ENCODE data around the gene LRRC32.

Gene LRRC32

DNA sequence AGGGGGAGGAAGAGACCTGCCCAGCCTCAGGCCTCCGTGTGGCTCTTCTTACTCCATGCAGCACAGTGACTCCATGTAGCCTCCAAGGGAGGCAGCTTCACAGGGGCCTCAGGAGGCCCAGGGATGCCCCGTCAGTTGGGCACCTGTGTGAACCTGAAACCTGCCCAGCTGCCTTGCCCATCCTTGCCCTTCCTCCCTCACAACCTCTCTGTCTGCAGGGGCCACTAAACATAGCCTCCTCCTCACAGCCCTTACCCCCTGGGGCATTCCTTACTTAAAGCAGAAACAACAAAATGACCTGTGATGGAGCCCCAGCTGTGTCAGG, 7.1 kb downstream of the LRRC32 start:
- no peaks in the 10 kb centered on the region for H3K36me3 ChIP-seq (ENCODE audit: insufficient read depth, low read length)
- no peaks in the 10 kb centered on the region for H3K79me2 ChIP-seq (ENCODE audit: insufficient read depth, low read length)
- TF ChIP-seq, protein P1, sequence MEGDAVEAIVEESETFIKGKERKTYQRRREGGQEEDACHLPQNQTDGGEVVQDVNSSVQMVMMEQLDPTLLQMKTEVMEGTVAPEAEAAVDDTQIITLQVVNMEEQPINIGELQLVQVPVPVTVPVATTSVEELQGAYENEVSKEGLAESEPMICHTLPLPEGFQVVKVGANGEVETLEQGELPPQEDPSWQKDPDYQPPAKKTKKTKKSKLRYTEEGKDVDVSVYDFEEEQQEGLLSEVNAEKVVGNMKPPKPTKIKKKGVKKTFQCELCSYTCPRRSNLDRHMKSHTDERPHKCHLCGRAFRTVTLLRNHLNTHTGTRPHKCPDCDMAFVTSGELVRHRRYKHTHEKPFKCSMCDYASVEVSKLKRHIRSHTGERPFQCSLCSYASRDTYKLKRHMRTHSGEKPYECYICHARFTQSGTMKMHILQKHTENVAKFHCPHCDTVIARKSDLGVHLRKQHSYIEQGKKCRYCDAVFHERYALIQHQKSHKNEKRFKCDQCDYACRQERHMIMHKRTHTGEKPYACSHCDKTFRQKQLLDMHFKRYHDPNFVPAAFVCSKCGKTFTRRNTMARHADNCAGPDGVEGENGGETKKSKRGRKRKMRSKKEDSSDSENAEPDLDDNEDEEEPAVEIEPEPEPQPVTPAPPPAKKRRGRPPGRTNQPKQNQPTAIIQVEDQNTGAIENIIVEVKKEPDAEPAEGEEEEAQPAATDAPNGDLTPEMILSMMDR (conservative IDR thresholded peaks at IDR 0.05; ENCODE audit: low read length) = no peak
- TF ChIP-seq EZH2phosphoT487 (IDR thresholded peaks at IDR 0.05; ENCODE audit: borderline replicate concordance) = no peak
- H3K4me3 ChIP-seq (ENCODE audit: low read length, poor library complexity, severe bottlenecking) = no peak overlapping the region
- H3K9me3 ChIP-seq (ENCODE audit: insufficient read depth, low read depth, low read length) = no peaks in the 10 kb centered on the region
- H3K4me2 ChIP-seq (ENCODE audit: low read depth, low read length, poor library complexity, severe bottlenecking) = no peak overlapping the region
- H3K9ac ChIP-seq (ENCODE audit: low read depth, low read length, poor library complexity, severe bottlenecking) = no peak overlapping the region
- H4K20me1 ChIP-seq (ENCODE audit: insufficient read depth, low read length, poor library complexity, severe bottlenecking) = no peaks in the 10 kb centered on the region
- no peaks in the 10 kb centered on the region for H3F3A ChIP-seq (ENCODE audit: low read depth)
- no peaks in the 10 kb centered on the region for H3K9me2 ChIP-seq (replicated peaks; ENCODE audit: low read depth, low read length)
- H3K4me1 ChIP-seq (ENCODE audit: insufficient read depth, low read length, poor library complexity, severe bottlenecking) = peaks cover 9% of the 10 kb centered on the region
- no peak overlapping the region for H2AFZ ChIP-seq (ENCODE audit: low read length)
- no peaks in the 10 kb centered on the region for H3K27me3 ChIP-seq (ENCODE audit: insufficient read depth, low read length, poor library complexity, severe bottlenecking)

DNA sequence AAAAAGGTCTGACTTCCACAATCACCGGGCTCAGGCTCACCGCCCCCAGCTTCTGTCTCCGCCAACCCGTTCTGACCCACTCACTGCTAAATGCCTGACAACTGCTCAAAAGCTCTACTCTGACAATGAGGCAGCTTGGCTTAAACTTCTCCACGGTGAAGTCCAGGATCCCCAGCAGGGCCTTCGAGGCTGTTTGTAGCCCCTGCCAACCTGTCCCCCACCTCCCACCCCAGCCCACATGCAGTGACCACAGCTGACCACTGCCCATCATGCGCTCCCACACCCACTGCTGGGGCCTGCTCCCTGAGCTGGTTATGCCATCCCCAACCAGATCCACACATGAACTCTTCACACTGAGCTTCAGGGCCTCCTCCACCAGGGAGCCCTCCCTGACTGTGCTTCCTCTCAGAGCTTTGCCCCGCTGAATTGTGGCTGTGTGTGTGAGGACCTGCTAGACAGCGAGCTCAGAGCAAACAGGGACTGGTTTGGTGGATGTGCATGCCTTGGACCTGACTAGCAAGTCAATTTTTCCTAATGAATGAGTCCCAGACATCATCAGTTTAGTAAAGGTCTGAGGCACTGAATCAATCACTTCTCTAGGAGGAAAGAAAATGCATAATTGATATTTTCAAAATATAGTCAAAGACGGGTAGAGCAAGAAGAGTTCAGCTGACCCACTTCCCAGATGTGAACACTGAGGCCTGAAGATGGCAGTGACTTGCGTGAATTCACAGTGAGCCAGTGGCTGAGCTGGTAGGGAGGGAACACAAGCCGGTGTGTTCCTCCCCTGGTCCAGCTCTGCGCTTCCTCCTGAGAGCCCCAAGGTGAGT, 7.7 kb downstream of the LRRC32 start:
- no peaks in the 10 kb centered on the region for H3K36me3 ChIP-seq (ENCODE audit: insufficient read depth, low read length)
- H3K4me1 ChIP-seq (ENCODE audit: insufficient read depth, low read length, poor library complexity, severe bottlenecking) = peaks cover 13% of the 10 kb centered on the region
- no peaks in the 10 kb centered on the region for H3K27me3 ChIP-seq (ENCODE audit: insufficient read depth, low read length, poor library complexity, severe bottlenecking)
- H3K4me3 ChIP-seq (ENCODE audit: low read length, poor library complexity, severe bottlenecking) = no peak overlapping the region
- no peaks in the 10 kb centered on the region for H3K79me2 ChIP-seq (ENCODE audit: insufficient read depth, low read length)
- H2AFZ ChIP-seq (ENCODE audit: low read length) = no peak overlapping the region
- no peak overlapping the region for H3K4me2 ChIP-seq (ENCODE audit: low read depth, low read length, poor library complexity, severe bottlenecking)
- no peak overlapping the region for H3K9ac ChIP-seq (ENCODE audit: low read depth, low read length, poor library complexity, severe bottlenecking)
- H3K9me2 ChIP-seq (replicated peaks; ENCODE audit: low read depth, low read length) = no peaks in the 10 kb centered on the region
- no peaks in the 10 kb centered on the region for H3K9me3 ChIP-seq (ENCODE audit: insufficient read depth, low read depth, low read length)
- no peaks in the 10 kb centered on the region for H4K20me1 ChIP-seq (ENCODE audit: insufficient read depth, low read length, poor library complexity, severe bottlenecking)
- TF ChIP-seq EZH2phosphoT487 (IDR thresholded peaks at IDR 0.05; ENCODE audit: borderline replicate concordance) = no peak
- TF ChIP-seq, protein P1 (conservative IDR thresholded peaks at IDR 0.05; ENCODE audit: low read length) = no peak
- no peaks in the 10 kb centered on the region for H3F3A ChIP-seq (ENCODE audit: low read depth)

DNA sequence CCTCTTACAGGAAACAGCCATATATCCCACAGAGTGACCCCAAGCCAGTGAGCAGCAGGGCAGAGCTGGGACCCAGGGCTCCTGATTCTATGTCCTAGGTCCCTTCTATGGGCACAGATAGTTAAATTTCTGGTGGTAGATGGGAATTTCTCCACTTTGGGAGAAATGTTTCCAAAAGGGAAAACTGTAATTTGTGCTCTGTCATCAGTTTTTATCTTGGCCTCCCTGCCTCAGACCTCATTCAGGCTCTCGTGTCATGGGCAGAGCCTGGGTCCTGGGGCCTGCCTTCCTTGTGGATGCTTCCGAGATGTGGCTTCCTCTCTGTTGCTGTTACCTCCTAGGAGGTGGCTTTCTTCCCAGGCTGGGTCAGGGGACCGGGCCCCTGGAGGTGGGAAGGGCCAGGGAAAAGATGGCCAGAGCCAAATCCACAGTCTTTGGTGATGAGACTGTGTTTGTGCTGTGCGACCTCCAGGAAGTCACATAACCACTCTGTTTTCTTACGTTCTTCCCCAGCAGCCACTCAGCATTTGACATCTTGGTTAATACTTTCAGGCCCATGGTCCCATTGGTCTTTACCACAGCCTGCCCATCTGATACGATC, 8.6 kb downstream of the LRRC32 start:
- Histone ChIP-seq H3K4me3 (ENCODE audit: low read length, poor library complexity, severe bottlenecking) (no peak overlapping the region), H3K79me2 (ENCODE audit: insufficient read depth, low read length) (no peaks in the 10 kb centered on the region), H3K9ac (ENCODE audit: low read depth, low read length, poor library complexity, severe bottlenecking) (no peak overlapping the region), H3K4me1 (ENCODE audit: insufficient read depth, low read length, poor library complexity, severe bottlenecking) (peaks cover 14% of the 10 kb centered on the region), H4K20me1 (ENCODE audit: insufficient read depth, low read length, poor library complexity, severe bottlenecking) (no peaks in the 10 kb centered on the region), H3K4me2 (ENCODE audit: low read depth, low read length, poor library complexity, severe bottlenecking) (no peak overlapping the region), H3K9me2 (replicated peaks; ENCODE audit: low read depth, low read length) (no peaks in the 10 kb centered on the region), H3K27me3 (ENCODE audit: insufficient read depth, low read length, poor library complexity, severe bottlenecking) (no peaks in the 10 kb centered on the region), H3K9me3 (ENCODE audit: insufficient read depth, low read depth, low read length) (no peaks in the 10 kb centered on the region), H3F3A (ENCODE audit: low read depth) (no peaks in the 10 kb centered on the region), H2AFZ (ENCODE audit: low read length) (no peak overlapping the region), H3K36me3 (ENCODE audit: insufficient read depth, low read length) (no peaks in the 10 kb centered on the region)
- TF ChIP-seq EZH2phosphoT487 (IDR thresholded peaks at IDR 0.05; ENCODE audit: borderline replicate concordance) = no peak
- TF ChIP-seq, protein P1 (conservative IDR thresholded peaks at IDR 0.05; ENCODE audit: low read length) = no peak
